Ishikawa (cell line): Measurements from ENCODE around the gene MAX.

ENCODE experiments used
- CEBPB ChIP-seq: IDR thresholded peaks from 2 replicates; pipeline ENCODE4 v1.6.1; 2012
- CREB1 ChIP-seq: IDR thresholded peaks from 2 replicates; pipeline ENCODE4 v1.6.1; 2012; ENCODE audit warnings: low read depth
- EP300 ChIP-seq: IDR thresholded peaks from 2 replicates; pipeline ENCODE4 v1.6.1; 2012; ENCODE audit warnings: borderline replicate concordance
- RAD21 ChIP-seq: IDR thresholded peaks from 2 replicates; pipeline ENCODE4 v1.6.1; 2012; ENCODE audit warnings: low read depth
- TAF1 ChIP-seq: IDR thresholded peaks from 2 replicates; pipeline ENCODE4 v1.6.1; 2012; ENCODE audit warnings: low read depth, mild to moderate bottlenecking
- TEAD4 ChIP-seq: IDR thresholded peaks from 2 replicates; pipeline ENCODE4 v1.6.1; 2012
- YY1 ChIP-seq: IDR thresholded peaks from 2 replicates; pipeline ENCODE4 v1.6.1; 2012; ENCODE audit warnings: low read depth
- ZBTB7A ChIP-seq: IDR thresholded peaks from 2 replicates; pipeline ENCODE4 v1.6.1; 2012; ENCODE audit warnings: low read depth
- TF ChIP-seq, protein P1 (sequence below): IDR thresholded peaks from 2 replicates; pipeline ENCODE4 v1.6.1; 2012; ENCODE audit warnings: low read depth, mild to moderate bottlenecking
- TF ChIP-seq, protein P2 (sequence below): IDR thresholded peaks from 2 replicates; pipeline ENCODE4 v1.6.1; 2012

- TF ChIP-seq, protein P1, sequence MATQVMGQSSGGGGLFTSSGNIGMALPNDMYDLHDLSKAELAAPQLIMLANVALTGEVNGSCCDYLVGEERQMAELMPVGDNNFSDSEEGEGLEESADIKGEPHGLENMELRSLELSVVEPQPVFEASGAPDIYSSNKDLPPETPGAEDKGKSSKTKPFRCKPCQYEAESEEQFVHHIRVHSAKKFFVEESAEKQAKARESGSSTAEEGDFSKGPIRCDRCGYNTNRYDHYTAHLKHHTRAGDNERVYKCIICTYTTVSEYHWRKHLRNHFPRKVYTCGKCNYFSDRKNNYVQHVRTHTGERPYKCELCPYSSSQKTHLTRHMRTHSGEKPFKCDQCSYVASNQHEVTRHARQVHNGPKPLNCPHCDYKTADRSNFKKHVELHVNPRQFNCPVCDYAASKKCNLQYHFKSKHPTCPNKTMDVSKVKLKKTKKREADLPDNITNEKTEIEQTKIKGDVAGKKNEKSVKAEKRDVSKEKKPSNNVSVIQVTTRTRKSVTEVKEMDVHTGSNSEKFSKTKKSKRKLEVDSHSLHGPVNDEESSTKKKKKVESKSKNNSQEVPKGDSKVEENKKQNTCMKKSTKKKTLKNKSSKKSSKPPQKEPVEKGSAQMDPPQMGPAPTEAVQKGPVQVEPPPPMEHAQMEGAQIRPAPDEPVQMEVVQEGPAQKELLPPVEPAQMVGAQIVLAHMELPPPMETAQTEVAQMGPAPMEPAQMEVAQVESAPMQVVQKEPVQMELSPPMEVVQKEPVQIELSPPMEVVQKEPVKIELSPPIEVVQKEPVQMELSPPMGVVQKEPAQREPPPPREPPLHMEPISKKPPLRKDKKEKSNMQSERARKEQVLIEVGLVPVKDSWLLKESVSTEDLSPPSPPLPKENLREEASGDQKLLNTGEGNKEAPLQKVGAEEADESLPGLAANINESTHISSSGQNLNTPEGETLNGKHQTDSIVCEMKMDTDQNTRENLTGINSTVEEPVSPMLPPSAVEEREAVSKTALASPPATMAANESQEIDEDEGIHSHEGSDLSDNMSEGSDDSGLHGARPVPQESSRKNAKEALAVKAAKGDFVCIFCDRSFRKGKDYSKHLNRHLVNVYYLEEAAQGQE, result no peak
- TF ChIP-seq CEBPB, result no peak
- TF ChIP-seq, protein P2, sequence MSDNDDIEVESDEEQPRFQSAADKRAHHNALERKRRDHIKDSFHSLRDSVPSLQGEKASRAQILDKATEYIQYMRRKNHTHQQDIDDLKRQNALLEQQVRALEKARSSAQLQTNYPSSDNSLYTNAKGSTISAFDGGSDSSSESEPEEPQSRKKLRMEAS, result no peak
- TF ChIP-seq TAF1, result no peak
- TF ChIP-seq EP300, result no peak
- TF ChIP-seq RAD21, result no peak
- TF ChIP-seq CREB1, result no peak
- no peak for TF ChIP-seq YY1
- TF ChIP-seq TEAD4, result no peak
- no peak for TF ChIP-seq ZBTB7A
Measured at GRCh38 chr14:65041434-65041915, 60.8 kb downstream of the MAX start.
